ENCODE measurements around the gene SRP72. TPM values are rescaled to one million over a fixed set of nuclear protein-coding genes. Genes with fewer than 3 reads are reported as not detected.

Gene SRP72
- total RNA-seq, 1 donor from 2014 or later, result 102 TPM

DNA sequence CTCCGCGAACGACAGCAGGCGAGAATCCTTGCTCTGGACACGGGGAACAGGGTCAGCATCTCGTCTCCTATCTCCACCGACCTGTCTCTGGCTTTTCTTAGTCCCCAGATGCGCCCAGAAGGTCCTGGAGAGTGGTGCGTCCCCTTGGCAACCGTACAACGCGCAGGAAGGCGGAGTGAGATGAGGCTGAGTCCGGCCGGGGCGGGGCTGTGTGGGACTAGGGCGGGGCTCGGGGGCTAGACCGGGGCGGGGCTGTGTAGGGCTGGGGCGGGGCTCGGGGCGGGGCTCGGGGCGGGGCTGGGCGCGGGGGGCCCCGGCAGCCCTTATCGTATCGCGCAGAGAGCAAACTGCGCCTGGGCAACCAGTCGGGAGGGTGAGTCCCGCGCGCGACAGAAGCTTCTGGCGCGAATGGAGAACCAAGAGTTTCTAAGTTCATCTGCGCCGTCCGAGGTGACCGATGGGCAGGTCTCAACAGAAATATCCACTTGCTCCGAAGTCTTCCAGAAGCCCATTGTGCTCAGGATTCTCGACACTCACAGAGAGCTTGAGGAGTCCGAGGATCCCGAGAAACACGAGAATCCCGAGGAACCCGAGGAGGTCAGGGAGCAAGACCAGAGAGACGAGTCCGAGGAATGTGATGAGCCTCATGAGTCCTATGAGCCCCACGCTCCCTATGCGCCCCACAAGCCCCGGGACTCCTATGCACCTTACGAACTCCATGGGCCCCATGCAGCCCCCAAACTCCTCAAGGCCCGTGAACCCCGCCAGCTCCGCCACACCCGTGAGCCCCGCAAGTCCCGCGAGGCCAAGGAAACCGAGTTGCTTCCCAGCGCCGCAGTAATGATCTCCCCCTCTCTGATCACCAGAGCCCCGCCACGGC is 63.1 kb downstream of the SRP72 start:
- peak; percentile 94 for DNase-seq
- peak overlapping the region; percentile 54 for H3K27ac Mint-ChIP-seq (ENCODE audit: unreplicated experiment)
- H3K4me3 Mint-ChIP-seq (ENCODE audit: unreplicated experiment), result peak overlapping the region; percentile 78
- TF ChIP-seq, protein P1, sequence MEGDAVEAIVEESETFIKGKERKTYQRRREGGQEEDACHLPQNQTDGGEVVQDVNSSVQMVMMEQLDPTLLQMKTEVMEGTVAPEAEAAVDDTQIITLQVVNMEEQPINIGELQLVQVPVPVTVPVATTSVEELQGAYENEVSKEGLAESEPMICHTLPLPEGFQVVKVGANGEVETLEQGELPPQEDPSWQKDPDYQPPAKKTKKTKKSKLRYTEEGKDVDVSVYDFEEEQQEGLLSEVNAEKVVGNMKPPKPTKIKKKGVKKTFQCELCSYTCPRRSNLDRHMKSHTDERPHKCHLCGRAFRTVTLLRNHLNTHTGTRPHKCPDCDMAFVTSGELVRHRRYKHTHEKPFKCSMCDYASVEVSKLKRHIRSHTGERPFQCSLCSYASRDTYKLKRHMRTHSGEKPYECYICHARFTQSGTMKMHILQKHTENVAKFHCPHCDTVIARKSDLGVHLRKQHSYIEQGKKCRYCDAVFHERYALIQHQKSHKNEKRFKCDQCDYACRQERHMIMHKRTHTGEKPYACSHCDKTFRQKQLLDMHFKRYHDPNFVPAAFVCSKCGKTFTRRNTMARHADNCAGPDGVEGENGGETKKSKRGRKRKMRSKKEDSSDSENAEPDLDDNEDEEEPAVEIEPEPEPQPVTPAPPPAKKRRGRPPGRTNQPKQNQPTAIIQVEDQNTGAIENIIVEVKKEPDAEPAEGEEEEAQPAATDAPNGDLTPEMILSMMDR (IDR thresholded peaks at IDR 0.05; ENCODE audit: partially characterized antibody, unreplicated experiment), result no peak
- H3K4me1 Mint-ChIP-seq (ENCODE audit: low read depth, unreplicated experiment), result no peaks in the 10 kb centered on the region
- H3K9me3 Mint-ChIP-seq (ENCODE audit: unreplicated experiment), result peaks cover 1% of the 10 kb centered on the region
- H3K36me3 Mint-ChIP-seq (ENCODE audit: unreplicated experiment), result no peaks in the 10 kb centered on the region
- no peaks in the 10 kb centered on the region for H3K27me3 Mint-ChIP-seq (ENCODE audit: unreplicated experiment)

DNA sequence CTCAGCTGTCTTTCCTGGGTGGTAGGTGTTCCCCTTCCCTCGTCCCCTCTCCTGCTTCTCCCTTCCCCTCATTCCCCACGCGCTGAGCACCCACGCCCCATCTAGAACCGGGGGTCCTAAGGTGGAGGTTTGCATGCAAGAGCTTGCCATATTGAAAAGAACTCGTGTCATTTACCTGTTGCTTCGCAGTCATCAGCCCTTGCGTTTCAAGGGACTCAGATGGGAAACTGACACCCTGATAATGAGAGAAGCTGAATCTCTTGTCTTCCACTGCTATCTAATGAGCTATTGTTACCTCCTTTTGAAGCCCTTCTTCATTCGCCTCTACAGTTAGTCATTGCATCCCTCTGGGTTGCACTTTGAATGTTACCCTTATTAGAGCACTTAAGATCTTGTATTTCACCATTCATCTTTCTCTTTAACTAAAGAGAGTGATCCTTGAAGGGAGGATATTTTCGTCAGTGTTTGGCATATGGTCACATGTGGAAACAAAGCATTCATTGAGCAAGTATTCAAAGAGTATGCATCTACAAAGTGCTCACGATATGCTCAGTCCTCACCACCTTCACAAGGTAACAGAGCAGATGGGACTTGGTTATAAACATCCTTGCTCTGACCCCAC is 63.8 kb downstream of the SRP72 start:
- no peak for DNase-seq
- Mint-ChIP-seq H3K27me3 (ENCODE audit: unreplicated experiment) (no peaks in the 10 kb centered on the region), H3K9me3 (ENCODE audit: unreplicated experiment) (peaks cover 1% of the 10 kb centered on the region), H3K27ac (ENCODE audit: unreplicated experiment) (no peak overlapping the region), H3K4me1 (ENCODE audit: low read depth, unreplicated experiment) (no peaks in the 10 kb centered on the region), H3K36me3 (ENCODE audit: unreplicated experiment) (no peaks in the 10 kb centered on the region), H3K4me3 (ENCODE audit: unreplicated experiment) (no peak overlapping the region)
- TF ChIP-seq, protein P1 (IDR thresholded peaks at IDR 0.05; ENCODE audit: partially characterized antibody, unreplicated experiment), result no peak

DNA sequence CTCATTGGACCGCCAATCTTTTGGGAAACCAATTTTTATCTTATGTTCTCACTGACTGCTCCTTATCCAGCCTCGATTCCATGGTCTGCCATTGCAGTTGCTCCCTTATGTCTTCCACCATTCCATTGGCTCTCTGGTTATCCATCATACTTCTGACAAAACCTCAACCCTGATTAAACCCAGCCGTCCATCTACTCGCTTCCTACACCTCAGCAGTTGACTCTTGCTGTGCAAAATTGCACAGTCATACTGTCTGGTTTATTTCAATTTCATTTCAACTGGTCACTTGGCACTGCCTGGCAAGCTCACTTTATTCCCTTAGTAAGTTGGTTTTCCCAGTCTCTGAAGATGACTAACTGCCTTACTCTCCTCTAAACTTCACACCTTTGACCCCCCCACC is 64.4 kb downstream of the SRP72 start:
- TF ChIP-seq, protein P1 (IDR thresholded peaks at IDR 0.05; ENCODE audit: partially characterized antibody, unreplicated experiment), result no peak
- Mint-ChIP-seq H3K27me3 (ENCODE audit: unreplicated experiment) (no peaks in the 10 kb centered on the region), H3K4me3 (ENCODE audit: unreplicated experiment) (no peak overlapping the region), H3K4me1 (ENCODE audit: low read depth, unreplicated experiment) (no peaks in the 10 kb centered on the region), H3K27ac (ENCODE audit: unreplicated experiment) (no peak overlapping the region), H3K9me3 (ENCODE audit: unreplicated experiment) (peaks cover 1% of the 10 kb centered on the region), H3K36me3 (ENCODE audit: unreplicated experiment) (no peaks in the 10 kb centered on the region)
- no peak for DNase-seq

DNA sequence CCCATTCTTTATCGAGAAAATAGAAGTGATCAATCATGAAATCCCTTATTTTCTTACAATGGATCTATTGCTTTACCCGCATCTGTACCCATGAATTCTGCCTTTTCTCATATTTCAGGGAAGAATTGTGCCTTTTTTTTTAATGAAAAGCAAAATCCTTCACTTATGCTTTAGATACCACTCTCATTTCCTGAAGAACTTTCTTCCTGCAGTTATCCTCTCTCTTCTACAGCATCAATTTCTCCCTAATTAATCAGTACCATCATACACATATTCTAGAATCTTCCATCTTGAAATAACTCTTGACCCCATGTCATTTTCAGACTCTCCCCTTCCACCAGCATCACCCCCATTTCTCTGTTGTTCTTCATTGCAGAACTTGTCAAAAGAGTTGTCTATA is 64.8 kb downstream of the SRP72 start:
- DNase-seq, result no peak
- TF ChIP-seq, protein P1 (IDR thresholded peaks at IDR 0.05; ENCODE audit: partially characterized antibody, unreplicated experiment), result no peak

DNA sequence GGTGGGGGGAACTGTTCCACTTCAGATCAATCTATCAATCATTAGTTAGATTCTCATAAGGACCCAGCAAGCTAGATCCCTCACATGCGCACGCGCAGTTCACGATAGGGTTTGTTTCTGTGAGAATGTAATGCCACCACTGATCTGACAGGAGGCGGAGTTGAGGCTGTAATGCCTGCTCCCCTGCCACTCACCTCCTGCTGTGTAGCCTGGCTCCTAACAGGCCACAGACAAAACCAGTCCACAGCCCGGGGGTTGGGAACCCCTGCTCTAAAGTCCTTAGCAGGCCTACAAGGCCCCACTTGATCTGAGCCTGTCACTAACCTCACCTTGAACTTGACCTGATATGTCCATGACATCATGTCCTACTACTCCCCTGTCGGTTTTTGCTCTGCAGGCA is 68.5 kb downstream of the SRP72 start:
- Mint-ChIP-seq H3K27ac (ENCODE audit: unreplicated experiment) (no peak overlapping the region), H3K36me3 (ENCODE audit: unreplicated experiment) (no peaks in the 10 kb centered on the region), H3K9me3 (ENCODE audit: unreplicated experiment) (no peaks in the 10 kb centered on the region), H3K4me1 (ENCODE audit: low read depth, unreplicated experiment) (no peaks in the 10 kb centered on the region), H3K27me3 (ENCODE audit: unreplicated experiment) (no peaks in the 10 kb centered on the region), H3K4me3 (ENCODE audit: unreplicated experiment) (no peak overlapping the region)
- DNase-seq, result no peak
- TF ChIP-seq, protein P1 (IDR thresholded peaks at IDR 0.05; ENCODE audit: partially characterized antibody, unreplicated experiment), result no peak

More for the DNA sequence above, 64.8 kb downstream of the SRP72 start:
- Mint-ChIP-seq H3K4me3 (ENCODE audit: unreplicated experiment) (no peak overlapping the region), H3K9me3 (ENCODE audit: unreplicated experiment) (peaks cover 1% of the 10 kb centered on the region), H3K4me1 (ENCODE audit: low read depth, unreplicated experiment) (no peaks in the 10 kb centered on the region), H3K27me3 (ENCODE audit: unreplicated experiment) (no peaks in the 10 kb centered on the region), H3K27ac (ENCODE audit: unreplicated experiment) (no peak overlapping the region), H3K36me3 (ENCODE audit: unreplicated experiment) (no peaks in the 10 kb centered on the region)
